HepG2 (cell line): ENCODE results near the gene CLEC16A. TPM values are rescaled to one million over a fixed set of nuclear protein-coding genes. Genes with fewer than 3 reads are reported as not detected.

Experiments
- ATAC-seq: fragments of 200-7000 bp; cut with Tn5 transposase; 3 replicates; pipeline ENCODE4 v1.9.1; 2020; ENCODE audit warnings: mild to moderate bottlenecking, moderate library complexity
- BruUV-seq: library from RNA; stranded (reverse); fragments of 400-500 nt; replicated peaks from 2 replicates; lab custom pipeline; 2021; lab: Mats Ljungman, UMichigan
- CTCF ChIA-PET: fragments of 300-600 bp; formaldehyde crosslinking; extraction: SDS; loops from one replicate; lab custom pipeline; 2021; ENCODE audit warnings: low total read pairs, inconsistent platforms, low intra/inter-chr PET ratio; lab: Yijun Ruan, JAX
- POLR2A ChIA-PET: fragments of 350-600 bp; sonication (Branson Sonifier 250); formaldehyde crosslinking; loops from one replicate; lab custom pipeline; 2020; ENCODE audit warnings: antibody characterized with exemption, inconsistent platforms; lab: Yijun Ruan, JAX
- DNase-seq: peaks from one replicate; pipeline ENCODE4 v3.0.0-alpha.2; 2015; ENCODE audit warnings: low spot score
- FAIRE-seq: peaks from 3 replicates; lab custom pipeline; 2011; peaks lifted over from hg19 to GRCh38; lab: Jason Lieb, UNC
- H2AFZ ChIP-seq: one replicate; pipeline ENCODE4 v1.6.1; 2011; ENCODE audit warnings: low read length, inconsistent platforms
- H3K27ac ChIP-seq: fragments of 300-600 bp; 3 replicates; pipeline ENCODE4 v1.8.0; 2011; ENCODE audit warnings: mixed run types, mild to moderate bottlenecking, mixed read lengths, low read length, inconsistent platforms; ENCODE audit not compliant: insufficient read depth; ENCODE audit errors: extremely low read length
- H3K27me3 ChIP-seq, 2 experiments: fragments of 200-600 bp in 1 of 2; 2 replicates in 1 of 2; 3 replicates in 1 of 2; pipeline versions ENCODE4 v1.6.0 to v1.8.0; 2011; ENCODE audit warnings: low read length in 2 of 2, mild to moderate bottlenecking in 2 of 2, moderate library complexity in 2 of 2, inconsistent platforms in 1 of 2; ENCODE audit not compliant: insufficient read depth in 2 of 2, control insufficient read depth in 1 of 2
- H3K36me3 ChIP-seq, 2 experiments: fragments of 200-600 bp in 1 of 2; replicated peaks in 1 of 2; 2 replicates in 1 of 2; 3 replicates in 1 of 2; pipeline versions ENCODE4 v1.5.1 to v1.8.0; 2011; ENCODE audit warnings: low read length in 2 of 2, inconsistent platforms in 1 of 2; ENCODE audit not compliant: insufficient read depth in 2 of 2, control insufficient read depth in 1 of 2
- H3K4me1 ChIP-seq: 2 replicates; pipeline ENCODE4 v1.5.1; 2012; ENCODE audit warnings: low read length, inconsistent platforms; ENCODE audit not compliant: insufficient read depth
- H3K4me2 ChIP-seq: 2 replicates; pipeline ENCODE4 v1.6.0; 2011; ENCODE audit warnings: low read depth, low read length, inconsistent platforms
- H3K4me3 ChIP-seq, 3 experiments: fragments of 200-600 bp in 1 of 3; sonication (generic), shearing (Covaris generic) in 1 of 3; replicated peaks in 1 of 3; 2 replicates each; pipeline ENCODE4 v1.5.1; 2011 to 2016; ENCODE audit warnings: low read length in 3 of 3, inconsistent platforms in 2 of 3, low read depth in 2 of 3, mild to moderate bottlenecking in 2 of 3, control low read depth in 1 of 3, mixed read lengths in 1 of 3; ENCODE audit not compliant: insufficient read depth in 1 of 3
- H3K79me2 ChIP-seq: one replicate; pipeline ENCODE4 v1.6.1; 2011; ENCODE audit warnings: low read length, inconsistent platforms; ENCODE audit not compliant: insufficient read depth
- H3K9ac ChIP-seq: 2 replicates; pipeline ENCODE4 v1.6.0; 2011; ENCODE audit warnings: mild to moderate bottlenecking, low read depth, low read length, inconsistent platforms; ENCODE audit not compliant: insufficient read depth
- H3K9me3 ChIP-seq: 2 replicates; pipeline ENCODE4 v1.5.1; 2012; ENCODE audit warnings: mild to moderate bottlenecking, low read length
- H4K20me1 ChIP-seq: 2 replicates; pipeline ENCODE4 v1.6.0; 2011; ENCODE audit warnings: inconsistent platforms, mild to moderate bottlenecking, low read length, moderate library complexity; ENCODE audit not compliant: insufficient read depth
- FOXK1 ChIP-seq: sonication (generic); formaldehyde crosslinking; IDR thresholded peaks from 2 replicates; pipeline ENCODE4 v1.4.0; 2020; ENCODE audit warnings: low read depth, missing genetic modification reagents, borderline replicate concordance
- HNF4G ChIP-seq, 2 experiments: sonication (generic) in 1 of 2; formaldehyde crosslinking in 1 of 2; IDR thresholded peaks; 2 replicates each; pipeline versions ENCODE4 v1.4.0 to v1.6.1; 2011 to 2020; ENCODE audit warnings: borderline replicate concordance in 2 of 2, low read depth in 2 of 2, mild to moderate bottlenecking in 2 of 2, low read length in 1 of 2, missing genetic modification reagents in 1 of 2, moderate library complexity in 1 of 2
- HNRNPLL ChIP-seq: fragments of 200-400 bp; formaldehyde crosslinking; IDR thresholded peaks from 2 replicates; pipeline ENCODE4 v1.6.1; 2017; ENCODE audit warnings: mild to moderate bottlenecking, low read depth, low read length; ENCODE audit not compliant: poor library complexity, severe bottlenecking
- JUN ChIP-seq: sonication (generic); formaldehyde crosslinking; IDR thresholded peaks from 2 replicates; pipeline ENCODE4 v1.4.0; 2020; ENCODE audit warnings: mild to moderate bottlenecking, missing genetic modification reagents
- NFRKB ChIP-seq: fragments of 450-650 bp; IDR thresholded peaks from 2 replicates; pipeline ENCODE4 v1.6.1; 2017
- NRL ChIP-seq: sonication (generic); formaldehyde crosslinking; IDR thresholded peaks from 2 replicates; pipeline ENCODE4 v1.5.0; 2020; ENCODE audit warnings: missing genetic modification reagents, mild to moderate bottlenecking, moderate library complexity, borderline replicate concordance
- RFXANK ChIP-seq: IDR thresholded peaks from 2 replicates; pipeline ENCODE4 v1.6.1; 2016
- SNAPC2 ChIP-seq: sonication (generic); formaldehyde crosslinking; IDR thresholded peaks from 2 replicates; pipeline ENCODE4 v1.8.1; 2022; ENCODE audit warnings: mild to moderate bottlenecking, missing genetic modification reagents
- TAF15 ChIP-seq: fragments of 200-400 bp; formaldehyde crosslinking; IDR thresholded peaks from one replicate; pipeline ENCODE4 v1.6.1; 2018; ENCODE audit warnings: mild to moderate bottlenecking, low read depth, low read length; ENCODE audit not compliant: poor library complexity, severe bottlenecking
- TEAD2 ChIP-seq: sonication (generic); formaldehyde crosslinking; IDR thresholded peaks from 2 replicates; pipeline ENCODE4 v1.9.0; 2021; ENCODE audit warnings: missing genetic modification reagents
- WIZ ChIP-seq: sonication (generic); formaldehyde crosslinking; IDR thresholded peaks from 2 replicates; pipeline ENCODE4 v1.5.1; 2020; ENCODE audit warnings: mild to moderate bottlenecking, missing genetic modification reagents
- ZNF282 ChIP-seq: fragments of 450-650 bp; IDR thresholded peaks from 2 replicates; pipeline ENCODE4 v1.6.1; 2018; ENCODE audit not compliant: partially characterized antibody
- ZNF768 ChIP-seq: sonication (generic); formaldehyde crosslinking; IDR thresholded peaks from 2 replicates; pipeline ENCODE4 v1.4.0; 2020; ENCODE audit warnings: missing genetic modification reagents
- WGBS: methylation state at CpG from one replicate; pipeline ENCODE4 v1.1.6; 2017; ENCODE audit warnings: low lambda C conversion rate; 5-methylcytosine and 5-hydroxymethylcytosine counted together
- in situ Hi-C: cut with HindIII; loops from 2 replicates; pipeline ENCODE4 v1.10.0; 2017; ENCODE audit warnings: low pct_unique_long_range_greater_than_20kb; ENCODE audit not compliant: extremely low pct_ligation_motif_present
- intact Hi-C: fragments of 100-400 bp; cut with micrococcal nuclease; formaldehyde crosslinking; loops from one replicate; pipeline ENCODE4 v1.10.0; 2022; ENCODE audit not compliant: unreplicated experiment
- polyA plus RNA-seq, 8 experiments: library from polyadenylated mRNA; depleted of rRNA in 3 of 8; stranded (reverse) in 7 of 8; unstranded in 1 of 8; fragments of >200 nt; fragmentation: Illumina TruSeq in 4 of 8; extraction: Trizol in 4 of 8; gene quantifications; 2 replicates each; pipeline versions ENCODE4 v1.2.1 to v1.2.3, GENCODE V29; 2011 to 2016; ENCODE audit warnings: low read depth in 4 of 8, missing spikeins in 1 of 8, mixed read lengths in 1 of 8; ENCODE audit not compliant: insufficient read depth in 1 of 8
- total RNA-seq, 5 experiments: library from RNA; depleted of rRNA; stranded (reverse); fragments of >200 nt; fragmentation: Illumina TruSeq; extraction: Trizol; gene quantifications; 2 replicates each; pipeline ENCODE4 v1.2.3, GENCODE V29; 2016; ENCODE audit warnings: low read depth in 1 of 5
- TF ChIP-seq, protein P1 (sequence below): sonication (generic); formaldehyde crosslinking; IDR thresholded peaks from 2 replicates; pipeline ENCODE4 v1.4.0; 2020; ENCODE audit warnings: mild to moderate bottlenecking, missing genetic modification reagents, borderline replicate concordance
- TF ChIP-seq, protein P2 (sequence below): IDR thresholded peaks from 2 replicates; pipeline ENCODE4 v1.6.1; 2016; ENCODE audit warnings: low read depth, missing genetic modification reagents, missing compliant biosample characterization

CLEC16A gene
- total and polyA plus RNA-seq, 2 of the 13 experiments (the other 11 are each of a cell fraction or from before 2014, with no cell fraction given), result 8.5 to 10.3 TPM

DNA sequence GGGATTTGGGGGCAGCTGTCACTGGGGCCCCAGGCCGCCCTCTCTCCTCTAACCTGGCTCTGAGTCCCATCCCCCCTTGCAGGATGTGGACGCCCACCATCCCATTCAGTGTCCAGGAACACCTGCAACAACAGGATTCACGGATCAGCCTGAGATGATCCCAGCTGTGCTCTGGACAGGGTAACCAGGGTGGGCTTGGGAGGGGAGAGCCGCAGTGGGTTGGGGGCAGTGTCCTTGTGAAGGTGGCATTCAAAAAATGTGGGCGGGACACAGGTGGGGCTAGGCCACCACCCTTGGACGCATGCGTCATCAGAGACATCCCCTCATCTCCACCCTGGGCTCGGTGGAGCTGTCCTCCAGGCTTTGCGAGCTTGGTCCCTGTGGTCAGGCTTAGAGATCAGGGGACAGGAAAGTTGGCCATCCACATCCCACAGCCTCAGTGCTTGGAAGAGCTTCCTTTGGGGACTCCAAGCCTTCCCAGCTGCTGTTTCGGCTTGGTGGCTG lies 21.2 kb upstream of the CLEC16A start (continued):
- TF ChIP-seq RFXANK (CRISPR knock-in tag), result no peak
- TF ChIP-seq NRL, result peak; percentile 23; the same call in 1 of the 2 replicates
- peak; percentile 48; the same call in 1 of the 2 replicates for TF ChIP-seq TEAD2 (CRISPR knock-in tag)
- TF ChIP-seq SNAPC2 (CRISPR knock-in tag), result 0 out of 2 replicates have a peak, but pooled peaks have one; percentile 25
- TF ChIP-seq ZNF768 (CRISPR knock-in tag), result peak; percentile 4; the same call in 1 of the 2 replicates

DNA sequence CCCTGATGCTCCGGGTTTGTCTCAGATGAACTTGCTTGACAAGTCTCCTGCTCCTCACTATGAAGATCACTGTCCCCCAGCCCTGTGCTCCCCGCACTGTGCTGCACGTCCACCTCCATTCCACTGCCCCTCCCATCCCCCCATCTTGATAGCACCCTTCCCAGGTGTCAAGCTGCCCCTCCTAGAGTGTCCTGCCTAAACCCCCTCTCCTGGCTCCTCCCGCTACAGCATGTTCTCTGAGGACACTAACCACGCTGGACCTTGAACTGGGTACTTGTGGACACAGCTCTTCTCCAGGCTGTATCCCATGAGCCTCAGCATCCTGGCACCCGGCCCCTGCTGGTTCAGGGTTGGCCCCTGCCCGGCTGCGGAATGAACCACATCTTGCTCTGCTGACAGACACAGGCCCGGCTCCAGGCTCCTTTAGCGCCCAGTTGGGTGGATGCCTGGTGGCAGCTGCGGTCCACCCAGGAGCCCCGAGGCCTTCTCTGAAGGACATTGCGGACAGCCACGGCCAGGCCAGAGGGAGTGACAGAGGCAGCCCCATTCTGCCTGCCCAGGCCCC lies 20.6 kb upstream of the CLEC16A start:
- Histone ChIP-seq H3K4me3 (peak overlapping the region; percentile 22 to 72 (median 41); a peak in 5 of 6 replicates), H3K36me3 (peaks cover 10 to 21% of the 10 kb centered on the region in 2 experiments), H3K27me3 (no peaks in the 10 kb centered on the region), H4K20me1 (no peaks in the 10 kb centered on the region), H3K9me3 (no peaks in the 10 kb centered on the region), H3K4me2 (peak overlapping the region; percentile 97), H3K27ac (peak overlapping the region; percentile 54), H3K4me1 (peaks cover 34% of the 10 kb centered on the region), H3K9ac (peak overlapping the region; percentile 25; the same call in 1 of the 2 replicates), H2AFZ (no peak overlapping the region), H3K79me2 (no peaks in the 10 kb centered on the region)
- in situ Hi-C loops (loop anchor here (5.0 kb wide), 1 partner anchor 181 kb away; the partner anchor contains the start of gene NUBP1), intact Hi-C loops (loop anchor here (2.0 kb wide), 1 partner anchor 403 kb away; no protein-coding TSS in a partner anchor)
- ChIA-PET POLR2A (interaction anchor here (0.8 to 3.1 kb wide), 13 partner anchors 8 to 666 kb away, joined by 3 to 60 read pairs (median 4); partner anchors contain the start of genes ATF7IP2, CLEC16A, DEXI and EMP2), CTCF (no interaction called here)
- WGBS, result 7% methylated on average over 14 of the region's 14 CpGs
- FAIRE-seq (peak; percentile 95), DNase-seq (peak; percentile 95), ATAC-seq (peak; percentile 92)
- BruUV-seq, result no TSS peak
- peak; percentile 34 for TF ChIP-seq HNRNPLL
- TF ChIP-seq NFRKB, result no peak
- no peak for TF ChIP-seq JUN
- no peak for TF ChIP-seq ZNF282
- TF ChIP-seq TEAD2 (CRISPR knock-in tag), result no peak
- TF ChIP-seq, protein P1, sequence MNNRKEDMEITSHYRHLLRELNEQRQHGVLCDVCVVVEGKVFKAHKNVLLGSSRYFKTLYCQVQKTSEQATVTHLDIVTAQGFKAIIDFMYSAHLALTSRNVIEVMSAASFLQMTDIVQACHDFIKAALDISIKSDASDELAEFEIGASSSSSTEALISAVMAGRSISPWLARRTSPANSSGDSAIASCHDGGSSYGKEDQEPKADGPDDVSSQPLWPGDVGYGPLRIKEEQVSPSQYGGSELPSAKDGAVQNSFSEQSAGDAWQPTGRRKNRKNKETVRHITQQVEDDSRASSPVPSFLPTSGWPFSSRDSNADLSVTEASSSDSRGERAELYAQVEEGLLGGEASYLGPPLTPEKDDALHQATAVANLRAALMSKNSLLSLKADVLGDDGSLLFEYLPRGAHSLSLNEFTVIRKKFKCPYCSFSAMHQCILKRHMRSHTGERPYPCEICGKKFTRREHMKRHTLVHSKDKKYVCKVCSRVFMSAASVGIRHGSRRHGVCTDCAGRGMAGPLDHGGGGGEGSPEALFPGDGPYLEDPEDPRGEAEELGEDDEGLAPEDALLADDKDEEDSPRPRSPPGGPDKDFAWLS (CRISPR knock-in tag), result peak; percentile 69; the same call in 1 of the 2 replicates
- peak; percentile 58; the same call in 1 of the 2 replicates for TF ChIP-seq FOXK1 (CRISPR knock-in tag)
- peak; percentile 47 for TF ChIP-seq TAF15
- TF ChIP-seq HNF4G (IDR thresholded peaks at IDR 0.05; ENCODE audit: borderline replicate concordance, low read depth, low read length), result peak; percentile 88
- peak; percentile 91; the same call in 1 of the 2 replicates for TF ChIP-seq HNF4G (CRISPR knock-in tag; IDR thresholded peaks at IDR 0.05; ENCODE audit: borderline replicate concordance, low read depth)
- TF ChIP-seq, protein P2, sequence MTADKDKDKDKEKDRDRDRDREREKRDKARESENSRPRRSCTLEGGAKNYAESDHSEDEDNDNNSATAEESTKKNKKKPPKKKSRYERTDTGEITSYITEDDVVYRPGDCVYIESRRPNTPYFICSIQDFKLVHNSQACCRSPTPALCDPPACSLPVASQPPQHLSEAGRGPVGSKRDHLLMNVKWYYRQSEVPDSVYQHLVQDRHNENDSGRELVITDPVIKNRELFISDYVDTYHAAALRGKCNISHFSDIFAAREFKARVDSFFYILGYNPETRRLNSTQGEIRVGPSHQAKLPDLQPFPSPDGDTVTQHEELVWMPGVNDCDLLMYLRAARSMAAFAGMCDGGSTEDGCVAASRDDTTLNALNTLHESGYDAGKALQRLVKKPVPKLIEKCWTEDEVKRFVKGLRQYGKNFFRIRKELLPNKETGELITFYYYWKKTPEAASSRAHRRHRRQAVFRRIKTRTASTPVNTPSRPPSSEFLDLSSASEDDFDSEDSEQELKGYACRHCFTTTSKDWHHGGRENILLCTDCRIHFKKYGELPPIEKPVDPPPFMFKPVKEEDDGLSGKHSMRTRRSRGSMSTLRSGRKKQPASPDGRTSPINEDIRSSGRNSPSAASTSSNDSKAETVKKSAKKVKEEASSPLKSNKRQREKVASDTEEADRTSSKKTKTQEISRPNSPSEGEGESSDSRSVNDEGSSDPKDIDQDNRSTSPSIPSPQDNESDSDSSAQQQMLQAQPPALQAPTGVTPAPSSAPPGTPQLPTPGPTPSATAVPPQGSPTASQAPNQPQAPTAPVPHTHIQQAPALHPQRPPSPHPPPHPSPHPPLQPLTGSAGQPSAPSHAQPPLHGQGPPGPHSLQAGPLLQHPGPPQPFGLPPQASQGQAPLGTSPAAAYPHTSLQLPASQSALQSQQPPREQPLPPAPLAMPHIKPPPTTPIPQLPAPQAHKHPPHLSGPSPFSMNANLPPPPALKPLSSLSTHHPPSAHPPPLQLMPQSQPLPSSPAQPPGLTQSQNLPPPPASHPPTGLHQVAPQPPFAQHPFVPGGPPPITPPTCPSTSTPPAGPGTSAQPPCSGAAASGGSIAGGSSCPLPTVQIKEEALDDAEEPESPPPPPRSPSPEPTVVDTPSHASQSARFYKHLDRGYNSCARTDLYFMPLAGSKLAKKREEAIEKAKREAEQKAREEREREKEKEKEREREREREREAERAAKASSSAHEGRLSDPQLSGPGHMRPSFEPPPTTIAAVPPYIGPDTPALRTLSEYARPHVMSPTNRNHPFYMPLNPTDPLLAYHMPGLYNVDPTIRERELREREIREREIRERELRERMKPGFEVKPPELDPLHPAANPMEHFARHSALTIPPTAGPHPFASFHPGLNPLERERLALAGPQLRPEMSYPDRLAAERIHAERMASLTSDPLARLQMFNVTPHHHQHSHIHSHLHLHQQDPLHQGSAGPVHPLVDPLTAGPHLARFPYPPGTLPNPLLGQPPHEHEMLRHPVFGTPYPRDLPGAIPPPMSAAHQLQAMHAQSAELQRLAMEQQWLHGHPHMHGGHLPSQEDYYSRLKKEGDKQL (CRISPR knock-in tag), result no peak
- TF ChIP-seq WIZ (CRISPR knock-in tag), result no peak
